Endothelial cell of umbilical vein (primary cell): ENCODE results near the gene ADIPOR2. TPM values are rescaled to one million over a fixed set of nuclear protein-coding genes. Genes with fewer than 3 reads are reported as not detected.
"Not testable (repeated sequence)": the region's sequence is repeated elsewhere in the genome, so short reads cannot be mapped to it uniquely, and the experiment has no call there.

Experiments used
- BruUV-seq: library from RNA; stranded (reverse); fragments of 400-500 nt; replicated peaks from 2 replicates; lab custom pipeline; 2021; lab: Mats Ljungman, UMichigan
- CTCF ChIA-PET: fragments of 300-600, 350-600 bp; sonication (Branson Sonifier 250); formaldehyde crosslinking; loops from one replicate; lab custom pipeline; 2021; ENCODE audit warnings: antibody characterized with exemption, inconsistent platforms; lab: Charles Lee
- POLR2A ChIA-PET: fragments of 300-600, 350-600 bp; sonication (Branson Sonifier 250); formaldehyde crosslinking; loops from one replicate; lab custom pipeline; 2021; ENCODE audit warnings: antibody characterized with exemption, inconsistent platforms; lab: Charles Lee
- DNase-seq: peaks from one replicate; pipeline ENCODE4 v3.0.0-alpha.2; 2011; ENCODE audit warnings: low read depth, low spot score
- FAIRE-seq: peaks from 2 replicates; lab custom pipeline; 2011; peaks lifted over from hg19 to GRCh38; lab: Jason Lieb, UNC
- H2AFZ ChIP-seq: 2 replicates; pipeline ENCODE4 v1.6.0; 2012; ENCODE audit warnings: low read depth, low read length, control low read depth, inconsistent platforms
- H3K27ac ChIP-seq: 2 replicates; pipeline ENCODE4 v1.5.1; 2011; ENCODE audit warnings: low read depth, mild to moderate bottlenecking, control low read depth, low read length, moderate library complexity; ENCODE audit not compliant: insufficient read depth
- H3K27me3 ChIP-seq, 2 experiments: 2 replicates each; pipeline versions ENCODE4 v1.6.0 to v1.6.1; 2011; ENCODE audit warnings: low read length in 2 of 2, mixed read lengths in 1 of 2; ENCODE audit not compliant: control insufficient read depth in 2 of 2, insufficient read depth in 2 of 2
- H3K36me3 ChIP-seq, 2 experiments: 2 replicates in 1 of 2; 3 replicates in 1 of 2; pipeline ENCODE4 v1.5.1; 2011; ENCODE audit warnings: low read length in 2 of 2, mild to moderate bottlenecking in 1 of 2, moderate library complexity in 1 of 2; ENCODE audit not compliant: control insufficient read depth in 2 of 2, insufficient read depth in 2 of 2; ENCODE audit errors: extremely low read depth in 1 of 2
- H3K4me1 ChIP-seq: 3 replicates; pipeline ENCODE4 v1.5.1; 2011; ENCODE audit warnings: mild to moderate bottlenecking, low read length; ENCODE audit not compliant: control insufficient read depth, insufficient read depth; ENCODE audit errors: extremely low read depth
- H3K4me2 ChIP-seq: 2 replicates; pipeline ENCODE4 v1.6.1; 2011; ENCODE audit warnings: low read length, control low read depth, mixed read lengths; ENCODE audit not compliant: insufficient read depth
- H3K4me3 ChIP-seq, 3 experiments: fragments of 200-600 bp in 1 of 3; sonication (generic), shearing (Covaris generic) in 1 of 3; replicated peaks in 1 of 3; 2 replicates each; pipeline ENCODE4 v1.5.1; 2011 to 2016; ENCODE audit warnings: control low read depth in 3 of 3, low read length in 3 of 3, mild to moderate bottlenecking in 2 of 3, inconsistent platforms in 1 of 3, low read depth in 1 of 3, moderate library complexity in 1 of 3; ENCODE audit not compliant: insufficient read depth in 1 of 3
- H3K79me2 ChIP-seq: 2 replicates; pipeline ENCODE4 v1.6.0; 2012; ENCODE audit warnings: low read length, inconsistent platforms; ENCODE audit not compliant: control insufficient read depth, insufficient read depth
- H3K9ac ChIP-seq: replicated peaks from 2 replicates; pipeline ENCODE3; 2011; ENCODE audit warnings: low read length, control low read depth; ENCODE audit not compliant: insufficient read depth; ENCODE audit errors: extremely low read depth
- H3K9me1 ChIP-seq: replicated peaks from 3 replicates; pipeline ENCODE4 v1.6.0; 2011; ENCODE audit warnings: mild to moderate bottlenecking, low read length; ENCODE audit not compliant: control insufficient read depth, insufficient read depth; ENCODE audit errors: extremely low read depth
- H3K9me3 ChIP-seq: replicated peaks from 2 replicates; pipeline ENCODE4 v1.5.1; 2012; ENCODE audit warnings: low read length, inconsistent platforms; ENCODE audit not compliant: control insufficient read depth, insufficient read depth
- H4K20me1 ChIP-seq: replicated peaks from 2 replicates; pipeline ENCODE3; 2011; ENCODE audit warnings: mild to moderate bottlenecking, low read length; ENCODE audit not compliant: control insufficient read depth, insufficient read depth; ENCODE audit errors: extremely low read depth
- CTCF ChIP-seq, 2 donors: IDR thresholded peaks; 1 replicate in 1 of 2; 2 replicates in 1 of 2; pipeline ENCODE4 v1.5.1; 2011; ENCODE audit warnings: low read length in 2 of 2, mild to moderate bottlenecking in 2 of 2, moderate library complexity in 2 of 2, control low read depth in 1 of 2, inconsistent platforms in 1 of 2, low read depth in 1 of 2; ENCODE audit not compliant: insufficient read depth in 1 of 2; ENCODE audit errors: extremely low read depth in 1 of 2
- EZH2 ChIP-seq: IDR thresholded peaks from 2 replicates; pipeline ENCODE4 v1.6.1; 2012; ENCODE audit warnings: borderline replicate concordance, low read depth, mild to moderate bottlenecking, moderate library complexity, low read length, inconsistent platforms; ENCODE audit not compliant: severe bottlenecking
- FOS ChIP-seq: IDR thresholded peaks from 2 replicates; pipeline ENCODE4 v1.6.1; 2011; ENCODE audit warnings: mild to moderate bottlenecking, low read length, moderate library complexity, borderline replicate concordance; ENCODE audit not compliant: insufficient read depth
- GATA2 ChIP-seq: IDR thresholded peaks from 2 replicates; pipeline ENCODE4 v1.7.0; 2011; ENCODE audit warnings: low read depth, mild to moderate bottlenecking, moderate library complexity, mixed read lengths, low read length; ENCODE audit not compliant: insufficient read length, insufficient read depth
- JUN ChIP-seq: IDR thresholded peaks from 2 replicates; pipeline ENCODE4 v1.6.1; 2011; ENCODE audit warnings: borderline replicate concordance, low read depth; ENCODE audit not compliant: insufficient read length, insufficient read depth
- MAX ChIP-seq: IDR thresholded peaks from 2 replicates; pipeline ENCODE4 v1.6.1; 2011; ENCODE audit not compliant: insufficient read depth, insufficient read length
- MYC ChIP-seq: IDR thresholded peaks from one replicate; pipeline ENCODE4 v1.6.1; 2011; ENCODE audit warnings: mild to moderate bottlenecking, low read depth, low read length
- POLR2AphosphoS5 ChIP-seq: IDR thresholded peaks from 2 replicates; pipeline ENCODE4 v1.6.1; 2012; ENCODE audit warnings: low read depth, mild to moderate bottlenecking, control low read depth, low read length, moderate library complexity; ENCODE audit not compliant: insufficient read depth
- dilution Hi-C: fragments of 300-500 bp; cut with MboI; formaldehyde crosslinking; loops from one replicate; pipeline ENCODE4 v1.15.0; 2019; ENCODE audit warnings: low sequenced_read_pairs; ENCODE audit not compliant: extremely low pct_ligation_motif_present
- intact Hi-C: fragments of 100-400 bp; cut with micrococcal nuclease; formaldehyde crosslinking; loops from one replicate; pipeline ENCODE4 v1.10.0; 2022
- polyA plus RNA-seq, 4 experiments: library from polyadenylated mRNA; depleted of rRNA in 3 of 4; stranded (reverse) in 3 of 4; unstranded in 1 of 4; fragments of >200 nt; gene quantifications; 2 replicates each; pipeline versions ENCODE4 v1.2.1 to v1.2.3, GENCODE V29; 2011 to 2012; ENCODE audit warnings: missing spikeins in 1 of 4
- total RNA-seq: library from RNA; stranded (reverse); gene quantifications from 2 replicates; pipeline ENCODE4 v1.2.3, GENCODE V29; 2021

ADIPOR2 gene
- total and polyA plus RNA-seq, 2 donors (not counting 3 experiments of a cell fraction or from before 2014, with no cell fraction given): 22.5 to 57.3 TPM

DNA sequence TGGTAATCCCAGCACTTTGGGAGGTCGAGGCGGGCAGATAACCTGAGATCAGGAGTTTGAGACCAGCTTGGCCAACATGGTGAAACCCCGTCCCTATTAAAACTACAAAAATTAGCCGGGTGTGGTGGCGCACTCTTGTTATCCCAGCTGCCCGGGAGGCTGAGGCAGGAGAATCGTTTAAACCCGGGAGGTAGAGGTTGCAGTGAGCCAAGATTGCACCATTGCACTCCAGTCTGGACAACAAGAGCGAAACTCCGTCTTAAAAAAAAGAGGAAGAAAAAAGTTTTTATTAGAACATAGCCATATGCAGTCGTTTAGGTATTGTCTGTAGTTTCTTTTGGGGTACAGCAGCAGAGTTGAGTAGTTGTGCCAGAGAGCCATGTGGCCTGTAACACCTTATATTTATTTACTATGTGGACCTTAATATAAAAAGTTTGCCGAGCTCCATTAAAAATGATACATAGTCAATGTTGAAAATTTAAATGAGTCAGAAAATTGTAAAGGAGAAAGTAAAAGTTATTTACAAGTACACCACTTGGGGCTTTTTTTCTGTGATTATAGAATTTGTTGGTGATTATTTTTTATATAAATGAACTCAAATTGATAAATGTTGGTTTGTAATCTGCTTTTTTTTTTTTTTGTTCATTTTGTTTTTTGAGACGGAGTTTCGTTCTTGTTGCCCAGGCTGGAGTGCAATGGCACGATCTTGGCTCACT, 2.2 kb downstream of the ADIPOR2 start:
- ChIA-PET POLR2A (no interaction called here), CTCF (interaction anchor here (1.0 to 3.0 kb wide), 2 partner anchors 32 to 40 kb away, joined by 3 to 14 read pairs; no protein-coding TSS in a partner anchor)
- DNase-seq: no peak
- no peak for TF ChIP-seq GATA2
- no peak for TF ChIP-seq EZH2
- TF ChIP-seq MYC: no peak
- no peak for TF ChIP-seq POLR2AphosphoS5
- no peak for TF ChIP-seq FOS
- TF ChIP-seq CTCF (IDR thresholded peaks at IDR 0.05; ENCODE audit: extremely low read depth in 1 of 2, insufficient read depth in 1 of 2, low read depth in 1 of 2, low read length in 2 of 2): no peak
- no peak for TF ChIP-seq JUN
- no peak for TF ChIP-seq MAX
- Histone ChIP-seq H4K20me1 (peaks cover 3% of the 10 kb centered on the region), H3K27ac (no peak overlapping the region), H3K27me3 (no peaks in the 10 kb centered on the region), H3K9me3 (no peaks in the 10 kb centered on the region), H3K36me3 (no peaks in the 10 kb centered on the region), H3K4me1 (peaks cover 14% of the 10 kb centered on the region), H3K79me2 (peaks cover 67% of the 10 kb centered on the region), H3K9ac (no peak overlapping the region), H2AFZ (no peak overlapping the region), H3K4me3 (no peak overlapping the region), H3K4me2 (no peak overlapping the region), H3K9me1 (no peaks in the 10 kb centered on the region)
- intact Hi-C loops: no loop called here
- dilution Hi-C loops: no loop called here
- no TSS peak for BruUV-seq
- FAIRE-seq: no peak

- CTCF ChIA-PET: interaction anchor here (1.0 to 1.2 kb wide), 2 partner anchors 14 to 78 kb away, joined by 3 to 4 read pairs; no protein-coding TSS in a partner anchor
These were observed 4.2 kb downstream of the ADIPOR2 start for GRCh38 chr12:1695097-1695496.

More at GRCh38 chr12:1695097-1695496, 4.2 kb downstream of the ADIPOR2 start:
- DNase-seq, H3K9me3 ChIP-seq, H3K27ac ChIP-seq, H3K9ac ChIP-seq, H3K27me3 ChIP-seq, BruUV-seq, H4K20me1 ChIP-seq, dilution Hi-C loops, FAIRE-seq, H3K9me1 ChIP-seq, POLR2A ChIA-PET, H3K4me3 ChIP-seq, intact Hi-C loops, H2AFZ ChIP-seq, H3K4me2 ChIP-seq, H3K36me3 ChIP-seq: not testable (repeated sequence)
- Histone ChIP-seq H3K79me2 (peaks cover 86% of the 10 kb centered on the region), H3K4me1 (peaks cover 11% of the 10 kb centered on the region)
